Endometrium (tissue), 2 donors: ENCODE measurements around the gene NHSL1.

Source experiments
- FAIRE-seq: peaks from 2 replicates; lab custom pipeline; 2012; peaks lifted over from hg19 to GRCh38; lab: Jason Lieb, UNC
- donor health status: control.
- donor health status: control.

The NHSL1 gene

GRCh38 chr6:138372711-138373463, 126.4 kb downstream of the NHSL1 start:
- no peak for FAIRE-seq
